C4-2B (cell line): ENCODE measurements around the gene STH.

Experiments
- ZFX ChIP-seq: fragments of 450-650 bp; IDR thresholded peaks from 2 replicates; pipeline ENCODE4 v1.6.1; 2017
- TF ChIP-seq, protein P1 (sequence below): fragments of 450-650 bp; conservative IDR thresholded peaks from 2 replicates; pipeline ENCODE4 v1.5.1; 2017; ENCODE audit warnings: mild to moderate bottlenecking

DNA sequence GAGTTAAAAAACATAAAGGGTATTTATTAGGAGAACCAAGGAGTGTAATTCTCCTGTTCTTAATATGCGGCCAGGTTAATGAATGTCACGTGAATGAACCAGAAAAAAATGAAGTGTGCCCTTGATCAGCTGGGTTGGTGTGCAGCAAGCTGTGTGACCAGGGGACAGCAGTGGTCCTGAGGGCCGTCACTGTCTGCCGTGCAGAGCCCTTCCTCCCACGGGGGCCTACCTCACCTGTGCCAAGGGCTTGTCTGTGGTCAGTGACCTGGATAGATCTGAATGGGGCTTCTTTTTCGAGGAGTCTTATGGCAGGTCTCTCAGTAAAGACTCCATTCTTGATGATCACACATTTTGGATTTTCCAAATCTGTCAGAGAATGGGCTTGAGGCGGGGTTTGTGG is 17.7 kb upstream of the STH start:
- TF ChIP-seq ZFX = no peak
- TF ChIP-seq, protein P1, sequence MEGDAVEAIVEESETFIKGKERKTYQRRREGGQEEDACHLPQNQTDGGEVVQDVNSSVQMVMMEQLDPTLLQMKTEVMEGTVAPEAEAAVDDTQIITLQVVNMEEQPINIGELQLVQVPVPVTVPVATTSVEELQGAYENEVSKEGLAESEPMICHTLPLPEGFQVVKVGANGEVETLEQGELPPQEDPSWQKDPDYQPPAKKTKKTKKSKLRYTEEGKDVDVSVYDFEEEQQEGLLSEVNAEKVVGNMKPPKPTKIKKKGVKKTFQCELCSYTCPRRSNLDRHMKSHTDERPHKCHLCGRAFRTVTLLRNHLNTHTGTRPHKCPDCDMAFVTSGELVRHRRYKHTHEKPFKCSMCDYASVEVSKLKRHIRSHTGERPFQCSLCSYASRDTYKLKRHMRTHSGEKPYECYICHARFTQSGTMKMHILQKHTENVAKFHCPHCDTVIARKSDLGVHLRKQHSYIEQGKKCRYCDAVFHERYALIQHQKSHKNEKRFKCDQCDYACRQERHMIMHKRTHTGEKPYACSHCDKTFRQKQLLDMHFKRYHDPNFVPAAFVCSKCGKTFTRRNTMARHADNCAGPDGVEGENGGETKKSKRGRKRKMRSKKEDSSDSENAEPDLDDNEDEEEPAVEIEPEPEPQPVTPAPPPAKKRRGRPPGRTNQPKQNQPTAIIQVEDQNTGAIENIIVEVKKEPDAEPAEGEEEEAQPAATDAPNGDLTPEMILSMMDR = no peak
